ENCODE results near the gene ZNF462.

DNA sequence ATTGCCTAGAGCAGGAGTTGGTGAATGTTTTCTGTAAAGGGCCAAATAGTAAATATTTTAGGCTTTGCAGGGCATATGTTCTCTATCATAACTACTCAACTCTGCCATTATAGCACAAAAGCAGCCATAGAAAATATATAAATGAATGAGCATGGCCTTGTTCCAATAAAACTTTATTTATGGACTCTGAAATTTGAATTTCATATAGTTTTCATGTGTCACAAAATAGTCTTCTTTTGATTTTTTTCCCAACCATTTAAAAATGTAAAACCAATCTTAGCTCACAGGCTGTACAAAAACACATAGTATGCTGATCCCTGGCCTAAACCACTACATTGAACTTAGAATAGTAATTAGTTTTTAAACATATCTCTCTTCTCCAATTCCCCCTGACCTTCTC is 179.6 kb downstream of the ZNF462 start:
- TF ChIP-seq ZNF274 (IDR thresholded peaks at IDR 0.05; ENCODE audit: low read depth, low read length) = no peak
- TF ChIP-seq SUZ12 (IDR thresholded peaks at IDR 0.05; ENCODE audit: extremely low read depth, insufficient read depth, insufficient read length) = no peak
